ENCODE results near the gene SERPINB8. TPM values are rescaled to one million over a fixed set of nuclear protein-coding genes. Genes with fewer than 3 reads are reported as not detected.

Gene SERPINB8
- polyA plus RNA-seq, 1 donor (not counting 4 experiments of a cell fraction or from before 2014, with no cell fraction given) = 48.9 TPM

DNA sequence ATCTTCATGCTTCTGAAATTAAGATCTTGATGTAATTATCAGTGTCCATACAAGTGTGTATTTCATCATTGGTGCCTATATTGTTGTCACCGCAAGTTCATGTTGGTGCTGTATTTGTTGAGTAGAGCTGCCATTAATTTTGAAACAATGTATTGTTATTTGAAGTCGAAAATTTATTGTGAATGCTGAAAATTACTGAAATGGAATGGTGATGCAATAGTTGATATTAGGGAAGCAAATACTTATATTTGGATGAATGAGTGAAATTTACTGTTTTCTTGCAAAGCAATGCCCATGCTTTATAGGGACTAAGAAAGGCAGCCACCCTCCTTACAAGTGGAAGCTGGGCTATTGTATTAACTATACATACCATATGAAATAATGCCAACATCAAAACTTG lies 41.6 kb downstream of the SERPINB8 start:
- H3K27ac ChIP-seq (ENCODE audit: control insufficient read depth, insufficient read depth, low read length) = no peak overlapping the region
- H3K4me3 ChIP-seq (ENCODE audit: control insufficient read depth in 2 of 3, extremely low read depth in 1 of 3, insufficient read depth in 2 of 3, low read depth in 1 of 3, low read length in 3 of 3) = no peak overlapping the region
- no peaks in the 10 kb centered on the region for H3K79me2 ChIP-seq (ENCODE audit: control insufficient read depth, insufficient read depth, low read length)
- no peak overlapping the region for H2AFZ ChIP-seq (ENCODE audit: control insufficient read depth, low read length)
- TF ChIP-seq, protein P1, sequence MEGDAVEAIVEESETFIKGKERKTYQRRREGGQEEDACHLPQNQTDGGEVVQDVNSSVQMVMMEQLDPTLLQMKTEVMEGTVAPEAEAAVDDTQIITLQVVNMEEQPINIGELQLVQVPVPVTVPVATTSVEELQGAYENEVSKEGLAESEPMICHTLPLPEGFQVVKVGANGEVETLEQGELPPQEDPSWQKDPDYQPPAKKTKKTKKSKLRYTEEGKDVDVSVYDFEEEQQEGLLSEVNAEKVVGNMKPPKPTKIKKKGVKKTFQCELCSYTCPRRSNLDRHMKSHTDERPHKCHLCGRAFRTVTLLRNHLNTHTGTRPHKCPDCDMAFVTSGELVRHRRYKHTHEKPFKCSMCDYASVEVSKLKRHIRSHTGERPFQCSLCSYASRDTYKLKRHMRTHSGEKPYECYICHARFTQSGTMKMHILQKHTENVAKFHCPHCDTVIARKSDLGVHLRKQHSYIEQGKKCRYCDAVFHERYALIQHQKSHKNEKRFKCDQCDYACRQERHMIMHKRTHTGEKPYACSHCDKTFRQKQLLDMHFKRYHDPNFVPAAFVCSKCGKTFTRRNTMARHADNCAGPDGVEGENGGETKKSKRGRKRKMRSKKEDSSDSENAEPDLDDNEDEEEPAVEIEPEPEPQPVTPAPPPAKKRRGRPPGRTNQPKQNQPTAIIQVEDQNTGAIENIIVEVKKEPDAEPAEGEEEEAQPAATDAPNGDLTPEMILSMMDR (optimal IDR thresholded peaks at IDR 0.05 in 1 of 3, IDR thresholded peaks at IDR 0.05 in 1 of 3, conservative IDR thresholded peaks at IDR 0.05 in 1 of 3; ENCODE audit: extremely low read depth in 1 of 3, insufficient read depth in 2 of 3, low read length in 3 of 3) = no peak
- no peak for TF ChIP-seq EZH2 (IDR thresholded peaks at IDR 0.05; ENCODE audit: low read length)
- no peaks in the 10 kb centered on the region for H3K4me1 ChIP-seq (ENCODE audit: control insufficient read depth, extremely low read depth, insufficient read depth, low read length)
- peaks cover 3% of the 10 kb centered on the region for H3K27me3 ChIP-seq (ENCODE audit: control insufficient read depth, extremely low read depth, insufficient read depth, low read length)
- no peak overlapping the region for H3K4me2 ChIP-seq (ENCODE audit: control insufficient read depth, extremely low read depth, insufficient read depth, low read depth, low read length)
- H3K9me1 ChIP-seq (ENCODE audit: control insufficient read depth, extremely low read depth, insufficient read depth, low read length) = no peaks in the 10 kb centered on the region
- FAIRE-seq (no peak), DNase-seq (ENCODE audit: low read depth, low spot score) (no peak)
- no peaks in the 10 kb centered on the region for H3K36me3 ChIP-seq (ENCODE audit: control insufficient read depth in 2 of 2, extremely low read depth in 1 of 2, insufficient read depth in 2 of 2, low read length in 2 of 2)
- H3K9me3 ChIP-seq (ENCODE audit: control insufficient read depth, low read depth, low read length) = no peaks in the 10 kb centered on the region
- no peak overlapping the region for H3K9ac ChIP-seq (ENCODE audit: control insufficient read depth, extremely low read depth, insufficient read depth, low read length)
- no peaks in the 10 kb centered on the region for H4K20me1 ChIP-seq (ENCODE audit: control insufficient read depth, extremely low read depth, insufficient read depth, low read length)
- dilution Hi-C loops (cut with MboI; ENCODE audit: extremely low pct_ligation_motif_present, low sequenced_read_pairs) = no loop called here

- dilution Hi-C loops (cut with MboI; ENCODE audit: extremely low pct_ligation_motif_present, low sequenced_read_pairs) = no loop called here
- Histone ChIP-seq H3K4me1 (ENCODE audit: control insufficient read depth, extremely low read depth, insufficient read depth, low read length) (no peaks in the 10 kb centered on the region), H3K27me3 (ENCODE audit: control insufficient read depth, extremely low read depth, insufficient read depth, low read length) (peaks cover 3% of the 10 kb centered on the region), H4K20me1 (ENCODE audit: control insufficient read depth, extremely low read depth, insufficient read depth, low read length) (no peaks in the 10 kb centered on the region), H3K4me3 (ENCODE audit: control insufficient read depth in 2 of 3, extremely low read depth in 1 of 3, insufficient read depth in 2 of 3, low read depth in 1 of 3, low read length in 3 of 3) (no peak overlapping the region), H3K9ac (ENCODE audit: control insufficient read depth, extremely low read depth, insufficient read depth, low read length) (no peak overlapping the region), H3K9me3 (ENCODE audit: control insufficient read depth, low read depth, low read length) (no peaks in the 10 kb centered on the region), H2AFZ (ENCODE audit: control insufficient read depth, low read length) (no peak overlapping the region), H3K79me2 (ENCODE audit: control insufficient read depth, insufficient read depth, low read length) (no peaks in the 10 kb centered on the region), H3K36me3 (ENCODE audit: control insufficient read depth in 2 of 2, extremely low read depth in 1 of 2, insufficient read depth in 2 of 2, low read length in 2 of 2) (no peaks in the 10 kb centered on the region), H3K9me1 (ENCODE audit: control insufficient read depth, extremely low read depth, insufficient read depth, low read length) (no peaks in the 10 kb centered on the region), H3K27ac (ENCODE audit: control insufficient read depth, insufficient read depth, low read length) (no peak overlapping the region), H3K4me2 (ENCODE audit: control insufficient read depth, extremely low read depth, insufficient read depth, low read depth, low read length) (no peak overlapping the region)
- no peak for DNase-seq (ENCODE audit: low read depth, low spot score)
- TF ChIP-seq, protein P1 (optimal IDR thresholded peaks at IDR 0.05 in 1 of 3, IDR thresholded peaks at IDR 0.05 in 1 of 3, conservative IDR thresholded peaks at IDR 0.05 in 1 of 3; ENCODE audit: extremely low read depth in 1 of 3, insufficient read depth in 2 of 3, low read length in 3 of 3) = peak in 2 of 3 experiments; percentile 28 to 37
- no peak for TF ChIP-seq EZH2 (IDR thresholded peaks at IDR 0.05; ENCODE audit: low read length)
- FAIRE-seq = no peak
Measured at GRCh38 chr18:64017870-64018269, 48.0 kb downstream of the SERPINB8 start.
